SK-N-SH (cell line): ENCODE results near the gene SEMA3B.

Source experiments
- EP300 ChIP-seq, 2 experiments: IDR thresholded peaks; 2 replicates each; pipeline versions ENCODE4 v1.4.0 to v1.6.1; 2012; ENCODE audit warnings: borderline replicate concordance in 1 of 2, low read depth in 1 of 2, low read length in 1 of 2
- EZH2phosphoT487 ChIP-seq: fragments of 200-600 bp; sonication (generic); IDR thresholded peaks from 2 replicates; pipeline ENCODE4 v1.6.1; 2017; ENCODE audit warnings: low read depth, mixed run types, mild to moderate bottlenecking, antibody characterized with exemption, moderate library complexity, borderline replicate concordance
- JUND ChIP-seq: IDR thresholded peaks from 2 replicates; pipeline ENCODE4 v1.4.0; 2012
- MAX ChIP-seq: IDR thresholded peaks from 2 replicates; pipeline ENCODE4 v1.4.0; 2012; ENCODE audit warnings: low read depth
- MEF2A ChIP-seq: IDR thresholded peaks from 2 replicates; pipeline ENCODE4 v1.4.0; 2012; ENCODE audit warnings: low read depth, borderline replicate concordance
- NFIC ChIP-seq: IDR thresholded peaks from 2 replicates; pipeline ENCODE4 v1.4.0; 2012; ENCODE audit warnings: borderline replicate concordance
- POLR2AphosphoS5 ChIP-seq: IDR thresholded peaks from 2 replicates; pipeline ENCODE4 v1.6.1; 2012; ENCODE audit warnings: low read depth, low read length
- RFX5 ChIP-seq: IDR thresholded peaks from 2 replicates; pipeline ENCODE4 v1.6.1; 2012; ENCODE audit warnings: mild to moderate bottlenecking, improper control_type of control experiment, low read length
- SMC3 ChIP-seq: IDR thresholded peaks from 2 replicates; pipeline ENCODE4 v1.6.1; 2012; ENCODE audit warnings: low read depth, low read length, improper control_type of control experiment
- TAF1 ChIP-seq: IDR thresholded peaks from 2 replicates; pipeline ENCODE4 v1.6.1; 2012; ENCODE audit warnings: low read depth, mild to moderate bottlenecking, low read length, moderate library complexity, borderline replicate concordance
- TCF12 ChIP-seq: IDR thresholded peaks from 2 replicates; pipeline ENCODE4 v1.4.0; 2012
- TF ChIP-seq, protein P1 (sequence below): fragments of 200-600 bp; sonication (generic); IDR thresholded peaks from 2 replicates; pipeline ENCODE4 v1.6.1; 2017; ENCODE audit warnings: antibody characterized with exemption, mild to moderate bottlenecking, moderate library complexity
- TF ChIP-seq, protein P2 (sequence below): IDR thresholded peaks from 2 replicates; pipeline ENCODE4 v1.4.0; 2012; ENCODE audit warnings: low read depth, borderline replicate concordance

DNA sequence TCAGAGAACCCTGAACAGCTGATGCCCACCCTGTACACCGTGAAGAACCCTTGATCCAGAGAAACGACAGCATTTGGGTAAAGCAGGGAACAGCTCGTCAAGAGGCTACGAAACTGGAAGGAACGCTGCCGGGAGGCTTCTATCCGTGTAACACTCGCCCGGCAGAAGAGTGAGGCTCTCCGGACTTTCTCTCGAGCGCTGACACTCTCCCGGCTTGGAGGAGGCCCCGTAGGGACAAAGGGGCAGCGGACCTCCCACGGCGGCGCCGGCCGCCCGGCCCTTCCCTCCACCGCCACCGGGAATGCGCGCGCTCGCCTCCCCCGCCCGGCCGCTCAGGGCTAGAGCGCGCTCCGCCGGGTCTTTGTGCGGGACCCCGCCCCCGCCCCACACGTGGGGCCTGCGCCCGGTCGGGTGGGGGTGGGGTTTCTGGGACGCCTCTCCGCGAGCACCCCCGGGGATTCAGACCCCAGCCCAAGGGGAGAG, 51.9 kb downstream of the SEMA3B start:
- TF ChIP-seq, protein P1, sequence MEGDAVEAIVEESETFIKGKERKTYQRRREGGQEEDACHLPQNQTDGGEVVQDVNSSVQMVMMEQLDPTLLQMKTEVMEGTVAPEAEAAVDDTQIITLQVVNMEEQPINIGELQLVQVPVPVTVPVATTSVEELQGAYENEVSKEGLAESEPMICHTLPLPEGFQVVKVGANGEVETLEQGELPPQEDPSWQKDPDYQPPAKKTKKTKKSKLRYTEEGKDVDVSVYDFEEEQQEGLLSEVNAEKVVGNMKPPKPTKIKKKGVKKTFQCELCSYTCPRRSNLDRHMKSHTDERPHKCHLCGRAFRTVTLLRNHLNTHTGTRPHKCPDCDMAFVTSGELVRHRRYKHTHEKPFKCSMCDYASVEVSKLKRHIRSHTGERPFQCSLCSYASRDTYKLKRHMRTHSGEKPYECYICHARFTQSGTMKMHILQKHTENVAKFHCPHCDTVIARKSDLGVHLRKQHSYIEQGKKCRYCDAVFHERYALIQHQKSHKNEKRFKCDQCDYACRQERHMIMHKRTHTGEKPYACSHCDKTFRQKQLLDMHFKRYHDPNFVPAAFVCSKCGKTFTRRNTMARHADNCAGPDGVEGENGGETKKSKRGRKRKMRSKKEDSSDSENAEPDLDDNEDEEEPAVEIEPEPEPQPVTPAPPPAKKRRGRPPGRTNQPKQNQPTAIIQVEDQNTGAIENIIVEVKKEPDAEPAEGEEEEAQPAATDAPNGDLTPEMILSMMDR, result no peak
- TF ChIP-seq RFX5, result no peak
- TF ChIP-seq EZH2phosphoT487, result no peak
- no peak for TF ChIP-seq MEF2A
- TF ChIP-seq MAX, result peak; percentile 58
- TF ChIP-seq SMC3, result no peak
- no peak for TF ChIP-seq JUND
- TF ChIP-seq TAF1, result 0 out of 2 replicates have a peak, but pooled peaks have one; percentile 22
- no peak for TF ChIP-seq NFIC
- no peak for TF ChIP-seq TCF12
- TF ChIP-seq, protein P2, sequence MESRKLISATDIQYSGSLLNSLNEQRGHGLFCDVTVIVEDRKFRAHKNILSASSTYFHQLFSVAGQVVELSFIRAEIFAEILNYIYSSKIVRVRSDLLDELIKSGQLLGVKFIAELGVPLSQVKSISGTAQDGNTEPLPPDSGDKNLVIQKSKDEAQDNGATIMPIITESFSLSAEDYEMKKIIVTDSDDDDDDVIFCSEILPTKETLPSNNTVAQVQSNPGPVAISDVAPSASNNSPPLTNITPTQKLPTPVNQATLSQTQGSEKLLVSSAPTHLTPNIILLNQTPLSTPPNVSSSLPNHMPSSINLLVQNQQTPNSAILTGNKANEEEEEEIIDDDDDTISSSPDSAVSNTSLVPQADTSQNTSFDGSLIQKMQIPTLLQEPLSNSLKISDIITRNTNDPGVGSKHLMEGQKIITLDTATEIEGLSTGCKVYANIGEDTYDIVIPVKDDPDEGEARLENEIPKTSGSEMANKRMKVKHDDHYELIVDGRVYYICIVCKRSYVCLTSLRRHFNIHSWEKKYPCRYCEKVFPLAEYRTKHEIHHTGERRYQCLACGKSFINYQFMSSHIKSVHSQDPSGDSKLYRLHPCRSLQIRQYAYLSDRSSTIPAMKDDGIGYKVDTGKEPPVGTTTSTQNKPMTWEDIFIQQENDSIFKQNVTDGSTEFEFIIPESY, result no peak
- no peak for TF ChIP-seq EP300 (IDR thresholded peaks at IDR 0.05; ENCODE audit: borderline replicate concordance in 1 of 2, low read depth in 1 of 2, low read length in 1 of 2)
- no peak for TF ChIP-seq POLR2AphosphoS5
